Fibroblast of upper back skin (primary cell): ENCODE measurements around the gene BEND5.

Source experiments
- DNase-seq: peaks from one replicate; pipeline ENCODE4 v3.0.0-alpha.2; 2013

The BEND5 gene

DNA sequence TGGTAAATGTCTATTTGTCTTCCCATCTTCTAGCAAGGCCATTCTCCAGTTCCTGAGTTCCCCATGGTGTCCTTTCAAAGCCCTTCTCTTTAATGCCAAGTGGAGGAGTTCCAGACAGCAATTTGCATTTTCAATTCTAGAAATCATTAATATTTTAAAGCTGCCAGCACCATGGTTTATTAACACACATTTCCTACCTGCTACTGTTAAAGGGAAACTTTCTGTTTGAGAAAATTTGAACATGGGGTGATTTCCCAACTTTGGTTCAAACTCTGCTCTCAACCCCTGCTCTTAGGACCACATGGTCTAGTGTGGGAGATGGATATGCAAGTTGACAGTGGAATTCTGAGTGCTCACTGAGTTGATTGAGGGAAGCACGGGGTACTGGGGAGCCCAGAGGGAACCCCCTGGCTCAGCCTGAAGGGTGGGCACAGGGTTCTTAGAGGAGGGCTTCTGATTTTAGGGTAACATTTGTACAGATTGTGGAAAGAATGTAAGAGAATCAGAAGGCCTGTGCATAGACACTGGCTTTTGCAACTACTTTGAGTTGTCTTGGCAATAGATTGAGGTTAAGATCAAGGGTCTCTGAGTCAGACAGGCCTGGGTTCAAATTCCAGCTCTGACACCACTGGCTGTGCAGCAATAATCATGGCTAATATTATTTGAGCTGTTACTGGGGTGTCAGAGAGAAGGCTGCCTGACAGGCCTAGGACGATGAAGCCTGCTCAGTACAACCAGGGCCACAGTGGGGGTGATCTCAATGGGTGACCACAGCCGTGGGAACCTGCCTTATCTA lies 97.8 kb downstream of the BEND5 start:
- DNase-seq = no peak
